ENCODE data around the gene C5orf24.

C5orf24 gene

DNA sequence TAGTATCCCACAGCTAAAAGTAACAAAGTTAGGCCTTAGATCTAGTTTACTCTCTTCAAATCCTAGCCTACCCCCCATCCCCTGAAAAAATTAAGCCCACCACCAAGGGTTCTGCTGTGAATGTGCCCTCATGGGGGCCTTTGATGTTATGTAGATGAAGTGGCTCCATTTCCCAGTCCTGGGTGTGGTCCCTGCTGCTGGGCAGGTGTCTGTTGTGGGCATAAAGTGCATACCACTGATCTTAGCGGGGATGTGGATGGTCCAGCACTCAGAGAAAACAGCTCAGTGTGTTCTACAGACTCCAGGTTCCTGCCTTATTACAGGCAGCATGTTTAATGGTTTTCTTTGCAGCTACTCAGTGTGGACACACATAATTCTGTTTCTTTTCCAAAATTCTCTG lies 61.0 kb downstream of the C5orf24 start:
- Histone ChIP-seq H3K27me3 (ENCODE audit: insufficient read depth, low read length) (no peaks in the 10 kb centered on the region), H3K27ac (ENCODE audit: low read depth, low read length) (no peak overlapping the region)

More for the DNA sequence above, 61.0 kb downstream of the C5orf24 start:
- Histone ChIP-seq H3K79me2 (ENCODE audit: control insufficient read depth, insufficient read depth, low read length, unreplicated experiment) (no peaks in the 10 kb centered on the region), H2AFZ (ENCODE audit: low read length, unreplicated experiment) (no peak overlapping the region), H3K36me3 (ENCODE audit: insufficient read depth, low read length) (no peaks in the 10 kb centered on the region), H3K4me3 (ENCODE audit: low read depth, low read length) (no peak overlapping the region), H3K4me1 (ENCODE audit: control insufficient read depth, insufficient read depth, low read length, unreplicated experiment) (peaks cover 8% of the 10 kb centered on the region)
